Pulmonary artery endothelial cell (primary cell): ENCODE measurements around the gene ANO2. TPM values are rescaled to one million over a fixed set of nuclear protein-coding genes. Genes with fewer than 3 reads are reported as not detected.

Experiments used
- DNase-seq: peaks from one replicate; pipeline ENCODE4 v3.0.0-alpha.2; 2011; ENCODE audit warnings: low read depth, low spot score
- total RNA-seq: library from RNA; depleted of rRNA; stranded (reverse); fragments of >200 nt; gene quantifications from 2 replicates; pipeline ENCODE4 v1.2.3, GENCODE V29; 2014

The ANO2 gene
- total RNA-seq, 1 donor from 2014 or later = 9.4 TPM

DNA sequence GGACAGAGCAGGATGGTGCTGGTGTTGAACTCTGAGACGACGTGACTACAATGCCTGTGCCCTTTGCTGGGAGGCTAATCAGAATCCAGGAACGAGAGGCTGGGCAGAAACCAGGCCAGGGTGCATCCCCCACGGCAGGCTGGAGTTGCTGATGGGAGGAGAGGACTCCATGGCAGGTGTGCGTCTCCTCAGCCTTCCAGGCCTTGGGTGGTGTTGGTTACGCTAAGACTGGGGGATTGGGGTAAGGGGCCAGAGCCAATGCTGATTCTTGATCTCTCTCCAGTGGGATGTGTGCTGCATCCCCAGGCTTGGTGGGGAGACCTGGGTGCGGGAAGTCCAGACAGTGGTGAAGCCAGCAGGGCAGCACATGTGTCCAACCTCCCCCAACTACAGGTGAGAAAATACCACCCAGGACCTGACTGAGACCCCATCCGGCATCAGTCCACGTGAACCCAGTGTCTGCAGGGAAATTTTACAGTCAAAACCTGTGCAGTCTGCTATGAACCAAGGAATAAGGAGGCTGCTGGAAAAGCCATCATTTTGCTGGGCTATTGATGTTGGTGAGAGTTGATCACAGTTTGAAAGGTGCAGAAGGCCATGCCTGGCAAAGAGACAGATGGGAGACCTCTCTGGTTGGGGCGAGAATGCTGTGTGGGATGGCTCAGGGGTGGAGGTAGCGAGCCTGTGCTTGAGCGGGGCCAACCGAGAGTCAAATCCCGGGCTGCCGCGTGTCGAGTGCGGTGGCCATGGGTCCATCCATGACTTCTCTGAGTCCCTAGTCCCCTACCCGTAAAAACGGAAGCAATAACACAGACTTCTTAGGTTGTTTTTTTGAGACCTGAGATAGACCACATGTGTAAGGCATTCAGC is 423.4 kb downstream of the ANO2 start:
- DNase-seq = no peak

DNA sequence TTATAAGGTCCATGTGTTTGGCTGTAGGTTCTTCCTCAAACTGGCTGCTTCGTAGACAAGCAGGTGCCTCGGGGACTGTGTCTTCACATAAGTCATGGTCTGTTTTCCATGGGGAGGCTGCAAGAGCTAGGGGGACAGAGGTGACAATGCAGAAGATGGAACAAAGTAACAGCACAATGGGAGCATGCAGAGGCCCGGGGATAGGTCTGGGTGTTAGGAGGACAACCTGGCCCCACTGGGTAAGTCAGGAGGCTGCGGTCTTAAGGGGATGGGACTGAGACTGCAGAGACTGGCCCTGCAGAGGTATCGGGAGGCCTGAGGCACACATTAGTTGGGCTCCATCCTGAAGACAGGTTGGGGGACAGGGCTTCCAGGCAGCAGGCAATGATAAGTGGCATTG is 424.2 kb downstream of the ANO2 start:
- no peak for DNase-seq

DNA sequence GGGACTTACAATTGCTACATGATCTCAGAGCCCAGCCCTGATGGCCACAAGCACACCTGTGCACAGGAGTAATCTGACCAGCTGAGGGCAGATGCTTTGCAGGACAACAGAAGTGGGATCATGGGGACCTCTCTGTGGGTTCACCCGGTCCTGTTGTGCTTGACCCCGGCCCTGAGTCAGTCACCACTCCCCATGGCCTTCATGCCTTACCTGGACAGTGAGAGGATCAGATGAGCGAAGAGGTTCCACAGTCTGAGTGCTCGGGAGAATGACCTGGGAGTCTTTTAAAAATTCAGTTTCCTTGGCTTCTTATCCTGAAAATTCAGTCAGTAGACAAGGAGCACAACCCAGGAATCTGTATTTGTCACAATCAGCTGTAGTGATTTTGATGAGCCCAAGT is 425.0 kb downstream of the ANO2 start:
- DNase-seq = no peak

DNA sequence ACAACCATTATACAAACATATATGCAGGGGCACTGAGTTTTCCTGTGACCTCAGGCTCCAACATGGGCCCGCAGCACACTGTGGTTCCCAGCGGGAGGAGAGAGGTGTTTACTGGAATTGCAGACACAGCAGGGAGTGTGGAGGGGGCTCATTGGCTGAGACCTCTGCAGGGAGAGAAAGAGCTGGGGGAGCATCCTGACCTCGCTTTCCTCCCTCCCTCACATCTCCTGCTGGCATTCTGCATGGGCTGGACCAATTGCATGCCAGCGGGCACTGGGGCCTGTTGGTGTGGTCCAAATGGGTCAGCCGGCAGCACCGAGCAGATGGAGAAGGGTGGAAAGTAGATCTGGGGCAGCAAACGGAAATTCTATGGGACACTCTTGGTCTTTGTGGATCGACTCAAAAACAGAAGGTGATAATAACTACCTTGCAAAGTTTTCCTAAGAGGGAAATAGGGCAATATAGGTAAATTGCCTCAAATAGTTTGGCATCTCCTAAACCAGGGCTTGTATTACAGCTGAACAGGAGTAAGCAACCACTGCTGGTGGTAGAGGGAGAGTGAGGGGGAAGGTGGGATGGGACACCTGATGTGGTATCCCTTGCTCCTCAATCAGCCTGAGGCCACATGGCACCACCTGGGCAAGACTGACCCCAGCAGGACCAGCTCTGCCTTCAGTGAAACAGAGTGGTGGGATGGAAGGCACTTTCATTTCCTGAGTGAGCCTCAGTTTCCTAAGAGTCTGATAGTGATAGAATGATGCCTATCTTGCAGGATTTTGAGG is 426.3 kb downstream of the ANO2 start:
- no peak for DNase-seq

DNA sequence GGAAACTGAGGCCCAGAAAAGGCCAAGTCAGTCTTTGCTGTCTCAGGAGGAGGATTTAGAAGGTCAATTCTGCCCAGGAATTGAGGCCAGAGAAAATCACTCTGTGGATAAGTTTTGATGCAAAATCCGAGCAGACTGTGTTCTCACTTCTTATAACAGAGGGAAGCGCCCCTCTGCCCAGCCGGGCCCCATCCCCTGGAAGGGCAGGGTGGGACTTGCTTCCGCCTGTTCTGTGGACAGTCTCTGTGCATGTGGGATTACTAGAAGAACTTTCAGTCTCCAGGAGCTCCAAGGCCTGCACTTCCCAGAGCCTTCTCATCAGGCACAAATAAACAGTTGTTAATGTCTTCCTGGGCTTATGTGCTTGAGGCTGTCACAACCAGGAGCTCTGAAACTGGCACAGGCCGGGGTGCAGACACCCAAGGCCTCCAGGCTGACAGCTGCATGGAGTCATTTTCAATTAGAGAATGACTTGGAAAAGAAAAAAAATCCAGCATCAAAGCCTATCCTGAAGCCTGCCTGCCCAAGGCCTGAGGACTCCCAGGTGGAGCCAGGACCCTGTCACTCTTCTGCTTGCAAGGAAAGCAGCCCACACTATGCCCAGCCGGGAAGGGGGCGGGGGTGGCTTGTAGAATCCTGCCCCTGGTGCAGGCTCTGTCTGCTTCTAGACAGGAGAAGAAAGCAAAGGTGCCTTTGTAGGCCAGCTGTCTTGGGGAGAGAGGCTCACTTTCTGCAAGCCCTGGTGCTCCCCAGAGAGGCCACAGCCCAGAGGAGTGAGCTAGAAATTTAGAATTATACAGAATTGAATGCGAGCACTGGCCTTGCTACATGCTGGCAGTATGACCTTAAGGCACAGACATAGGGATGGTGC is 428.5 kb downstream of the ANO2 start:
- no peak for DNase-seq

DNA sequence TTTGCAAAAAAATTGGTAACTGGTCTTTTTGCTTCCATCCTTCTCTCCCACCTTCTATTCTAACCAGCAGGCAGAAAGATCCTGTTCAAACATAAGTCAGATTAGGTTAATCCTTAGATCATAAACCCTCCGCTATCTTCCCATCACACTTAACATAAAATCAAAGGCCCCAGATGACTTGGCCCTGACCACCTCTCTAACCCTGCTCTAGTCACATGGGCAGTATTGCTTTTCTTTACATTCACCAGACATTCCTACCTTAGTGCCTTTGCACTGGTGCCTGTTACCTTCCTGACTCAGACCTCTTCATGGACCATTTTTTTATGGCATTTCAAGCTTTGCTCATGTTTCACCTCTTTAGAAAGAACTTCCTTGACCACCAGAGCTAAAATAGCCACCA is 429.6 kb downstream of the ANO2 start:
- no peak for DNase-seq

DNA sequence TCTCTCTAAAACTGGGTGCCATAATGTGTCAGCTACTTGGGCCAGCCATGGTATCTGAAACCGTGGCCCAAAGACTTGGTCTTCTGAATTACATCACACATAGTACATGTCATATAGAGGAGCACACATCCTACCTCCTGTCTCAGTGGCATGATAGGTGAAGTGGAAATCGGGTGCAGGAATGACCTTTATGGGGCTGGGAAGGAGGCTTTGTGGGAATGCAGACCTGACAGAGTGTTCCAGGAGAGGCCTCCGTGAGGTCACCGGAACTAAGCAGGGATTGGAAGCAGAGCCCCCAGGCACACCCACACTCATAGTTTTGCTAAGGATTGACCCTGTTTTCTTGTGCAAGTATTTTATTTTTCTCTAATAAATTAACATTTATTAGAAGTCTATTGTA is 430.5 kb downstream of the ANO2 start:
- DNase-seq = no peak

DNA sequence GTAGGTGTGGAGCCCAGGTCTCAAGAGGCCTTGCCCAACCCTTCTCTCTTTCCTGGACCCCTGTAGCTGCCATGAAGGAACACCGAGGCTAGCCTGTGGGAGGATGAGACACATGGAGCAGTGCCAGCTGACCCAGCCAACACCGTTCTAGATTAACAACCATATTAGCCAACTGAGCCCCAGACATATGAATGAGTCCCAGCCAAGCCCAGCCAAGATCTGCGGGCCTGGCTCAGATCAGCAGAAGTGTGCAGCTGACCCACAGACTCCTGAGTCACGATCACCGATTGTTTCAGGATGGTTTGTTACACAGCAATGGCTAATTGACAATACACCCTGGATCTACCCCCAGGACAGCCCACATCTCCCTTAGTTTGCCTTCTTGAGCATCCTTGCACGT is 431.0 kb downstream of the ANO2 start:
- DNase-seq = no peak

DNA sequence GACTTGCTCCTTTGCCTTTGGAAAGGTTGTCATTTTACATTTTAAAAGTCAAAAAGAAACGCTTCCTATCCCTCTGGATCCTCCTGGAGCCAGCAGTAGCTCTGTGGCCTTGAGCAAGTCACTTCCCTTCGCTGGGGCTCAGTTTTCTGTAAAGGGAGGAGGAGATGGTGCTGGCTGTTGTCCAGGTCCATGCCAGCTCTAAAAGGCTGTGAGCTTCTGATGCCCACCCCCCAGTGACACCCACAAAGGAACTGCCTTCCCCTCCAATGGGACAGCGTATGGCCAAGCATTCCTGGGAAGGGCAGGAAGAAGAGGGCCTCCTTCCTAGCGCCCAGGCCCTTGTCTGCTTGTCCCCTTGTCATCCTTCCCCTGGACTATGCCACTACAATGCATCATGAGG is 431.7 kb downstream of the ANO2 start:
- DNase-seq = no peak

Other genes starting within 250 kb of the ANO2 start
- gene VWF, start 179.4 kb upstream of the ANO2 start, total RNA-seq = 535 and 577 TPM in 2 replicates